A549 (cell line): ENCODE measurements around the gene VWCE.
"Not testable (repeated sequence)": the region's sequence is repeated elsewhere in the genome, so short reads cannot be mapped to it uniquely, and the experiment has no call there.

Experiments used
- CBX2 ChIP-seq: fragments of 200-600 bp; sonication (generic); IDR thresholded peaks from 2 replicates; pipeline ENCODE4 v1.6.1; 2016; ENCODE audit warnings: low read depth, mild to moderate bottlenecking, borderline replicate concordance
- CHD2 ChIP-seq: fragments of 150-350 bp; IDR thresholded peaks from 2 replicates; pipeline ENCODE4 v1.6.1; 2014; ENCODE audit warnings: low read length; ENCODE audit not compliant: partially characterized antibody
- CHD4 ChIP-seq: fragments of 200-600 bp; sonication (generic); IDR thresholded peaks from 2 replicates; pipeline ENCODE4 v1.6.1; 2016; ENCODE audit warnings: antibody characterized with exemption, mild to moderate bottlenecking, borderline replicate concordance
- EP300 ChIP-seq, 2 experiments: fragments of >200 bp; sonication (Bioruptor Twin); formaldehyde crosslinking; IDR thresholded peaks; 2 replicates in 1 of 2; 3 replicates in 1 of 2; pipeline ENCODE4 v1.6.1; 2016 to 2017
- KDM1A ChIP-seq: fragments of 200-600 bp; sonication (generic); IDR thresholded peaks from 2 replicates; pipeline ENCODE4 v1.6.1; 2016; ENCODE audit warnings: low read depth, mild to moderate bottlenecking
- MAX ChIP-seq: IDR thresholded peaks from 2 replicates; pipeline ENCODE4 v1.6.1; 2012
- MYC ChIP-seq: IDR thresholded peaks from 2 replicates; pipeline ENCODE4 v1.6.1; 2012; ENCODE audit warnings: mild to moderate bottlenecking, inconsistent platforms, low read length, improper control_type of control experiment, borderline replicate concordance
- NR3C1 ChIP-seq: fragments of >200 bp; sonication (Bioruptor Twin); formaldehyde crosslinking; IDR thresholded peaks from 3 replicates; pipeline ENCODE4 v1.6.1; 2017
- RAD21 ChIP-seq, 2 experiments: fragments of >200 bp in 1 of 2; sonication (Bioruptor Twin) in 1 of 2; formaldehyde crosslinking in 1 of 2; IDR thresholded peaks in 1 of 2; conservative IDR thresholded peaks in 1 of 2; 2 replicates in 1 of 2; 3 replicates in 1 of 2; pipeline ENCODE4 v1.6.1; 2012 to 2018; ENCODE audit warnings: inconsistent platforms in 1 of 2
- REST ChIP-seq: fragments of 200-600 bp; sonication (generic); IDR thresholded peaks from 2 replicates; pipeline ENCODE4 v1.6.1; 2016; ENCODE audit warnings: antibody characterized with exemption, mild to moderate bottlenecking, moderate library complexity
- RNF2 ChIP-seq: fragments of 200-600 bp; sonication (generic); IDR thresholded peaks from 2 replicates; pipeline ENCODE4 v1.6.1; 2016; ENCODE audit warnings: low read depth, mild to moderate bottlenecking, antibody characterized with exemption, moderate library complexity, borderline replicate concordance
- SMC3 ChIP-seq: fragments of >200 bp; sonication (Bioruptor Twin); formaldehyde crosslinking; IDR thresholded peaks from 3 replicates; pipeline ENCODE4 v1.6.1; 2018; ENCODE audit warnings: inconsistent platforms
- ZFP36 ChIP-seq: fragments of 450-650 bp; IDR thresholded peaks from 2 replicates; pipeline ENCODE4 v1.6.1; 2014; ENCODE audit warnings: borderline replicate concordance; ENCODE audit not compliant: partially characterized antibody
- TF ChIP-seq, protein P1 (sequence below): fragments of >200 bp; sonication (Bioruptor Twin); formaldehyde crosslinking; IDR thresholded peaks from 3 replicates; pipeline ENCODE4 v1.5.1; 2016

DNA sequence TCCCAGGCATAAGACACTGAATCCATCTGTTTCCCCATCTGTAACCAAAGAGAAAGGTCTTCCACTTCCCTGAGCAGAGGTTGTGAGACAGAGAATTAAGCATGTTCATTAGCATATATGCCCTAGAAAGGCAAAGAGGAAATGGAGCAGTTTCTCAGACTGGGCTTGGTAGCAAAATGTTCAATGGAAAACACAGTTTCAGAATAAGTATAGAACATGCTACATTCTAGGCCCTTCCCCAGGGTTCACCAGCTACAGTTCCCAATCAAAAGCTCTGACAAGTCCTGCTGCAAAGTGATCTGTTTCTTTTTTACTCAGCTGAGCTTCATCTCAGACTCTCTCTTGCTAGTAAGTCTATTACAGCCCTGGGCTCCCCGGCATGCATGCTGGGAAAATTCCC lies 42.8 kb downstream of the VWCE start:
- TF ChIP-seq, protein P1, sequence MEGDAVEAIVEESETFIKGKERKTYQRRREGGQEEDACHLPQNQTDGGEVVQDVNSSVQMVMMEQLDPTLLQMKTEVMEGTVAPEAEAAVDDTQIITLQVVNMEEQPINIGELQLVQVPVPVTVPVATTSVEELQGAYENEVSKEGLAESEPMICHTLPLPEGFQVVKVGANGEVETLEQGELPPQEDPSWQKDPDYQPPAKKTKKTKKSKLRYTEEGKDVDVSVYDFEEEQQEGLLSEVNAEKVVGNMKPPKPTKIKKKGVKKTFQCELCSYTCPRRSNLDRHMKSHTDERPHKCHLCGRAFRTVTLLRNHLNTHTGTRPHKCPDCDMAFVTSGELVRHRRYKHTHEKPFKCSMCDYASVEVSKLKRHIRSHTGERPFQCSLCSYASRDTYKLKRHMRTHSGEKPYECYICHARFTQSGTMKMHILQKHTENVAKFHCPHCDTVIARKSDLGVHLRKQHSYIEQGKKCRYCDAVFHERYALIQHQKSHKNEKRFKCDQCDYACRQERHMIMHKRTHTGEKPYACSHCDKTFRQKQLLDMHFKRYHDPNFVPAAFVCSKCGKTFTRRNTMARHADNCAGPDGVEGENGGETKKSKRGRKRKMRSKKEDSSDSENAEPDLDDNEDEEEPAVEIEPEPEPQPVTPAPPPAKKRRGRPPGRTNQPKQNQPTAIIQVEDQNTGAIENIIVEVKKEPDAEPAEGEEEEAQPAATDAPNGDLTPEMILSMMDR, result not testable (repeated sequence)
- not testable (repeated sequence) for TF ChIP-seq EP300 (IDR thresholded peaks at IDR 0.05); CBX2; REST; SMC3; KDM1A; MYC; NR3C1; CHD4; RNF2; RAD21 (conservative IDR thresholded peaks at IDR 0.05 in 1 of 2, IDR thresholded peaks at IDR 0.05 in 1 of 2); ZFP36; CHD2; MAX
